ENCODE results near the gene ARID2. TPM values are rescaled to one million over a fixed set of nuclear protein-coding genes. Genes with fewer than 3 reads are reported as not detected.

ARID2 gene
- total and polyA plus RNA-seq, 7 experiments from 2014 or later = 11.7 to 61.0 (median 48.3) TPM

DNA sequence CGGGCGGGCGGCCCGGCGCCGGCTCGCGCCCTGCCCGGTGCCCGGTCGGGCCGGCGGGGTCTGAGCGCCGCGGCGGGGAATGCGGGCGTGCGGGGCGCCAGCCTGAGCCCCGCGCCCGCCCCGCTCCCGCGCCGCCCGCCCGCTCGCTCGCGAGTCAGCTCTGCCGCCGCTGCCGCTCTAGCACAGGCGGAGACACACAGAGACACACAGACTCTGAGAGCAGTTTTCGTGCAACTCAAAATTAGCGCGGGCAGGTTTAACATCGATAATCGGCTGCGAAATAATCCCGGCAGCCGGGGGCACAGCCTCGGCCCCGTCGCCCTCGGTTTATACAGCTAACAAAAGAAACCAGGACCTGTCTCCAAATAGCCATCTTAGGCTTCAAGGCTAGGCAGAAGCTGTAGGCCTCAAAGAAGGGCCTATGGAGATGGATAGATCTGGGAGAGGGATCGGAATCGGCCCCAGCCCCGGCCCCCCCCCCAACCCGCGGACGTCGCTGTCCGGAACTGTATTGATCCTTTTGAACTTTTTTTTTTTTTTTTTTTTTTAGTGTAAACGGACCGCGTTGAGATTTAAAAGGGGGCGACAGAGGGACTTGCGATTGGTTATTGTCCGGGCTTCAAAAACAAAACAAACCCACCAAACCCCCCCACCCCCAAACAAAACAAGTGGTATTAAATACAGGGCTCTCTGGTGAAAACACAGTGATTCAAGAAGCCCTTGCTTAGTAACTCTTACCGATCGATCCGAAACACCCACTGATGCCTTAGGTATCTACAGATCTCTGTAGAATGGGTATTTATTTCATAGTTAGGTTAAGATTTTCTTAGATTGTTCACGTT lies 1.1 kb downstream of the ARID2 start:
- H3K4me3 Mint-ChIP-seq = peak overlapping the region; percentile 85 to 100 (median 92)
- peaks cover 15 to 24% of the 10 kb centered on the region in 2 donors for H3K4me1 ChIP-seq (ENCODE audit: control insufficient read depth in 2 of 2, insufficient read depth in 2 of 2, low read length in 2 of 2)
- intact Hi-C loops (cut with micrococcal nuclease) = loop anchor here (2.0 to 5.0 kb wide), 2 partner anchors 102 to 642 kb away; partner anchors contain the start of gene SLC38A2 (in 1 of the 2)
- H3K36me3 ChIP-seq (ENCODE audit: control insufficient read depth in 2 of 3, insufficient read depth in 3 of 3, low read length in 3 of 3) = peaks cover 0 to 12% (median 0%) of the 10 kb centered on the region in 3 experiments
- peak overlapping the region; percentile 82 to 99 (median 93) for H3K27ac Mint-ChIP-seq
- peak; percentile 40 to 77 (median 65) for DNase-seq
- H3K4me3 ChIP-seq (ENCODE audit: low read length) = peak overlapping the region; percentile 67
- H3K9me3 Mint-ChIP-seq = no peaks in the 10 kb centered on the region
- no peak for ATAC-seq
- ChIA-PET CTCF (interaction anchor here (0.6 to 7.2 kb wide), 5 partner anchors 14 to 186 kb away, joined by 3 to 58 read pairs (median 4); no protein-coding TSS in a partner anchor), POLR2A (interaction anchor here (1.4 to 6.3 kb wide), 6 partner anchors 9 to 260 kb away, joined by 5 to 69 read pairs (median 34); partner anchors contain the start of gene SCAF11)
- peaks cover 0 to 29% (median 3%) of the 10 kb centered on the region in 5 donors for H3K36me3 Mint-ChIP-seq
- peak overlapping the region; percentile 96 for H3K27ac ChIP-seq (ENCODE audit: low read depth, low read length)
- H3K4me1 Mint-ChIP-seq = peaks cover 22 to 44% (median 35%) of the 10 kb centered on the region in 7 donors
- no peaks in the 10 kb centered on the region for H3K27me3 ChIP-seq (ENCODE audit: control insufficient read depth in 2 of 2, insufficient read depth in 2 of 2, low read length in 2 of 2)
- H3K27me3 Mint-ChIP-seq = no peaks in the 10 kb centered on the region
- H3K9me3 ChIP-seq (ENCODE audit: control insufficient read depth in 2 of 3, low read length in 3 of 3) = no peaks in the 10 kb centered on the region

DNA sequence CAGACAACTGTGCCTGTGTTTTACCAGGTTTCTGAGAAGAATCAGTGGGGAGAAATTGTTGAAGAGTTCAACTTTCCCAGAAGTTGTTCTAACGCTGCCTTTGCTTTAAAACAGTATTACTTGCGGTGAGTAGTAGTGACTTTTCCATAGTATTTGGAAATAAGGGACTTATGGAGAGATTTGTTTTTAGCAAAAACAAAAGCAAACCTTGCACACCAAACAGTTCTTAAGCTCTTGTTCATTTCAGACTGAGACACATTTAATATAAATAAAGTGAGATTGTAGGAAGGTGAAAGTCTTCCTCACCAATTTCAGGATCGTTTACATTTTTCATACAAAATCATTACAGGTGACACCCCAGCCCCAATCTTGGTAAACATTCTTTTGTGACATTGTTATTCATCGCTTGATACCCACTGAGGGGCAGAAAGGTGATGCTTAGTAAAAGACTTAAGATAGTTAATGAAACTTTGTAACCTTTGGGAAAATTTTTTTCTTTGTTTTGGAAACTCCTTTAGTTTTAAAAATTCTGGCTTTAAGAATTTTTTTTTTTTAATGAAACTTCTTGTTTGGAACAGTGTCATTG lies 1.8 kb downstream of the ARID2 start:
- CTCF ChIA-PET = interaction anchor here (0.6 to 7.2 kb wide), 3 partner anchors 13 to 153 kb away, joined by 3 to 58 read pairs (median 6); no protein-coding TSS in a partner anchor
- Mint-ChIP-seq H3K4me3 (peak overlapping the region; percentile 85 to 97 (median 90)), H3K9me3 (no peaks in the 10 kb centered on the region), H3K27ac (peak overlapping the region; percentile 82 to 97 (median 93)), H3K27me3 (no peaks in the 10 kb centered on the region), H3K4me1 (peaks cover 24 to 48% (median 38%) of the 10 kb centered on the region in 7 donors), H3K36me3 (peaks cover 0 to 29% (median 4%) of the 10 kb centered on the region in 5 donors)
- H3K27me3 ChIP-seq (ENCODE audit: control insufficient read depth in 2 of 2, insufficient read depth in 2 of 2, low read length in 2 of 2) = no peaks in the 10 kb centered on the region
- intact Hi-C loops (cut with micrococcal nuclease) = loop anchor here (2.0 to 5.0 kb wide), 2 partner anchors 101 to 642 kb away; partner anchors contain the start of gene SLC38A2 (in 1 of the 2)
- H3K9me3 ChIP-seq (ENCODE audit: control insufficient read depth in 2 of 3, low read length in 3 of 3) = no peaks in the 10 kb centered on the region
- peak overlapping the region; percentile 96 for H3K27ac ChIP-seq (ENCODE audit: low read depth, low read length)
- POLR2A ChIA-PET = interaction anchor here (0.6 to 6.3 kb wide), 3 partner anchors 13 to 223 kb away, joined by 3 to 69 read pairs (median 23); no protein-coding TSS in a partner anchor
- H3K4me1 ChIP-seq (ENCODE audit: control insufficient read depth in 2 of 2, insufficient read depth in 2 of 2, low read length in 2 of 2) = peaks cover 15 to 24% of the 10 kb centered on the region in 2 donors
- peak overlapping the region; percentile 67 for H3K4me3 ChIP-seq (ENCODE audit: low read length)
- peak in 1 of 9 donors; percentile 10 for DNase-seq
- peaks cover 0 to 12% (median 0%) of the 10 kb centered on the region in 3 experiments for H3K36me3 ChIP-seq (ENCODE audit: control insufficient read depth in 2 of 3, insufficient read depth in 3 of 3, low read length in 3 of 3)
- no peak for ATAC-seq

DNA sequence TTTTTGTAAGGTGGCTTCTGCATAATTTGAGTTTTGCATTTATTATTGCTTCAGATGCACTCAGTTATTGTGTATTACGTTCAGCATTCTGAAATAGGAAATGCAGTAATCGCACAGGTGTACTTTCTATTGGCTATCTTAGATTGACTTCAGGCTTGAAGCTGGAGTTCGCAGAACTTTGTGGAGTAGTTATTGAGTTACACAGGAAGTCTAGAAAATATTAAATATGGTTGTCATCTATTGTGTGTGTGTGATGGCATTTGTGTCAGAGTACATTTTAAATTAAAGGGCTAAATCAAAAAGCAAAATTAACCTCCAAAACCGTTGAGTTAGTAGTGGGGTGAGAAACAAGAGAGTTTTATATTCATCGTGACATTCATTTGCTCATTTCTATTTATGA lies 2.7 kb downstream of the ARID2 start:
- H3K4me3 ChIP-seq (ENCODE audit: low read length) = peak overlapping the region; percentile 44
- no peak for ATAC-seq
- Mint-ChIP-seq H3K27me3 (no peaks in the 10 kb centered on the region), H3K27ac (peak overlapping the region; percentile 73 to 95 (median 93)), H3K36me3 (peaks cover 1 to 35% (median 9%) of the 10 kb centered on the region in 5 donors), H3K4me3 (peak overlapping the region; percentile 72 to 97 (median 90)), H3K4me1 (peaks cover 25 to 58% (median 48%) of the 10 kb centered on the region in 7 donors), H3K9me3 (peaks cover 0 to 4% (median 0%) of the 10 kb centered on the region in 11 donors)
- intact Hi-C loops (cut with micrococcal nuclease) = loop anchor here (1.0 to 5.0 kb wide), 2 partner anchors 8 to 100 kb away; no protein-coding TSS in a partner anchor
- peak in 7 of 9 donors; percentile 31 to 62 (median 52) for DNase-seq
- POLR2A ChIA-PET = interaction anchor here (0.9 to 1.2 kb wide), 3 partner anchors 11 to 182 kb away, joined by 3 read pairs; no protein-coding TSS in a partner anchor
- H3K36me3 ChIP-seq (ENCODE audit: control insufficient read depth in 2 of 3, insufficient read depth in 3 of 3, low read length in 3 of 3) = peaks cover 0 to 9% (median 0%) of the 10 kb centered on the region in 3 experiments
- H3K9me3 ChIP-seq (ENCODE audit: control insufficient read depth in 2 of 3, low read length in 3 of 3) = no peaks in the 10 kb centered on the region
- H3K27me3 ChIP-seq (ENCODE audit: control insufficient read depth in 2 of 2, insufficient read depth in 2 of 2, low read length in 2 of 2) = no peaks in the 10 kb centered on the region
- peak overlapping the region; percentile 96 for H3K27ac ChIP-seq (ENCODE audit: low read depth, low read length)
- peaks cover 18 to 24% of the 10 kb centered on the region in 2 donors for H3K4me1 ChIP-seq (ENCODE audit: control insufficient read depth in 2 of 2, insufficient read depth in 2 of 2, low read length in 2 of 2)
- CTCF ChIA-PET = interaction anchor here (0.7 to 1.3 kb wide), 2 partner anchors 11 to 64 kb away, joined by 3 to 6 read pairs; no protein-coding TSS in a partner anchor

DNA sequence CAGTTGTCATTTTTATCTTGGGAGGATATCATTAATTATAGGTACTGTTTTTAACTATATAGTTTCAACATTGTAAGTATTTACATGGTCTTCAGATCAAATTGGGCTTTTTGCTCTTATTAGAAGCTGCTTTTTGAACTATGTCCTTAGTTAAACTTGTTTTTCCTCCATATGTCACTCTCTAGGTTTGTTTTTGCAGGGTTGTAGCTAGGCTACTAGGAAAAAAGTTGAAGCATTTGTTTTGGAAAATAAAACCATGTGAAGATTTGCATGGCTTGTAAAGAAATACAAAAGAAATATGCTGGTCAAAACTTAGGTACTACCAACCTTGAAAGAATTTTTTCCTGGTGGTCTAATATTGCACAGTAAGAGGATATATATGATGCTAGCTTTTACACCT lies 3.4 kb downstream of the ARID2 start:
- Histone ChIP-seq H3K27me3 (ENCODE audit: control insufficient read depth in 2 of 2, insufficient read depth in 2 of 2, low read length in 2 of 2) (no peaks in the 10 kb centered on the region), H3K9me3 (ENCODE audit: control insufficient read depth in 2 of 3, low read length in 3 of 3) (no peaks in the 10 kb centered on the region), H3K4me1 (ENCODE audit: control insufficient read depth in 2 of 2, insufficient read depth in 2 of 2, low read length in 2 of 2) (peaks cover 24% of the 10 kb centered on the region in 2 donors), H3K27ac (ENCODE audit: low read depth, low read length) (peak overlapping the region; percentile 96), H3K36me3 (ENCODE audit: control insufficient read depth in 2 of 3, insufficient read depth in 3 of 3, low read length in 3 of 3) (peaks cover 0 to 13% (median 0%) of the 10 kb centered on the region in 3 experiments), H3K4me3 (ENCODE audit: low read length) (peak overlapping the region; percentile 44)
- ChIA-PET POLR2A (interaction anchor here (0.9 to 1.8 kb wide), 5 partner anchors 8 to 182 kb away, joined by 3 to 7 read pairs (median 3); no protein-coding TSS in a partner anchor), CTCF (interaction anchor here (0.7 to 1.7 kb wide), 3 partner anchors 9 to 12 kb away, joined by 3 to 8 read pairs (median 3); no protein-coding TSS in a partner anchor)
- ATAC-seq = no peak
- Mint-ChIP-seq H3K27me3 (no peaks in the 10 kb centered on the region), H3K36me3 (peaks cover 0 to 40% (median 13%) of the 10 kb centered on the region in 5 donors), H3K27ac (peak overlapping the region; percentile 71 to 95 (median 93)), H3K4me1 (peaks cover 25 to 64% (median 55%) of the 10 kb centered on the region in 7 donors), H3K9me3 (peaks cover 0 to 6% (median 0%) of the 10 kb centered on the region in 11 donors), H3K4me3 (peak overlapping the region; percentile 34 to 97 (median 76))
- no peak for DNase-seq
- intact Hi-C loops (cut with micrococcal nuclease) = loop anchor here (1.0 to 5.0 kb wide), 2 partner anchors 7 to 99 kb away; no protein-coding TSS in a partner anchor

GRCh38 chr12:45737638-45738037 lies 8.1 kb downstream of the ARID2 start:
- H3K9me3 ChIP-seq (ENCODE audit: control insufficient read depth in 2 of 3, low read length in 3 of 3) = no peaks in the 10 kb centered on the region
- no peak overlapping the region for H3K27ac ChIP-seq (ENCODE audit: low read depth, low read length)
- DNase-seq = no peak
- Mint-ChIP-seq H3K27me3 (no peaks in the 10 kb centered on the region), H3K36me3 (peaks cover 4 to 51% (median 27%) of the 10 kb centered on the region in 5 donors), H3K4me3 (peak overlapping the region in 3 of 10 donors; percentile 33 to 44 (median 44)), H3K27ac (peak overlapping the region in 7 of 9 donors; percentile 12 to 92 (median 63)), H3K9me3 (peaks cover 0 to 6% (median 0%) of the 10 kb centered on the region in 11 donors), H3K4me1 (peaks cover 34 to 90% (median 71%) of the 10 kb centered on the region in 7 donors)
- peaks cover 0 to 14% (median 0%) of the 10 kb centered on the region in 3 experiments for H3K36me3 ChIP-seq (ENCODE audit: control insufficient read depth in 2 of 3, insufficient read depth in 3 of 3, low read length in 3 of 3)
- CTCF ChIA-PET = no interaction called here
- peaks cover 22 to 32% of the 10 kb centered on the region in 2 donors for H3K4me1 ChIP-seq (ENCODE audit: control insufficient read depth in 2 of 2, insufficient read depth in 2 of 2, low read length in 2 of 2)
- POLR2A ChIA-PET = interaction anchor here (0.7 kb wide), 1 partner anchor 8 kb away, joined by 4 read pairs; the partner anchor contains the start of gene ARID2
- no peak overlapping the region for H3K4me3 ChIP-seq (ENCODE audit: low read length)
- no peak for ATAC-seq
- no peaks in the 10 kb centered on the region for H3K27me3 ChIP-seq (ENCODE audit: control insufficient read depth in 2 of 2, insufficient read depth in 2 of 2, low read length in 2 of 2)
- intact Hi-C loops (cut with micrococcal nuclease) = no loop called here

Measured in naive thymus-derived CD4-positive, alpha-beta T cell (primary cell).